Glutamatergic neuron (in vitro differentiated cells): ENCODE results near the gene SLC6A5. TPM values are rescaled to one million over a fixed set of nuclear protein-coding genes. Genes with fewer than 3 reads are reported as not detected.

Experiments
- DNase-seq: peaks from one replicate; pipeline ENCODE4 v3.0.0; 2022
- H3K27ac Mint-ChIP-seq: one replicate; pipeline ENCODE4 v1.8.0; 2020; ENCODE audit warnings: mild to moderate bottlenecking, mixed read lengths, inconsistent platforms; ENCODE audit not compliant: unreplicated experiment
- H3K27me3 Mint-ChIP-seq: one replicate; pipeline ENCODE4 v1.8.0; 2020; ENCODE audit warnings: mild to moderate bottlenecking, moderate library complexity, mixed read lengths, inconsistent platforms; ENCODE audit not compliant: unreplicated experiment
- H3K36me3 Mint-ChIP-seq: one replicate; pipeline ENCODE4 v1.8.0; 2020; ENCODE audit warnings: mild to moderate bottlenecking, mixed read lengths, inconsistent platforms; ENCODE audit not compliant: unreplicated experiment
- H3K4me1 Mint-ChIP-seq: one replicate; pipeline ENCODE4 v1.8.0; 2020; ENCODE audit warnings: mild to moderate bottlenecking, low read depth, mixed read lengths, inconsistent platforms; ENCODE audit not compliant: unreplicated experiment
- H3K4me3 Mint-ChIP-seq: one replicate; pipeline ENCODE4 v1.8.0; 2020; ENCODE audit warnings: mild to moderate bottlenecking, mixed read lengths, inconsistent platforms; ENCODE audit not compliant: unreplicated experiment
- H3K9me3 Mint-ChIP-seq: one replicate; pipeline ENCODE4 v1.8.0; 2020; ENCODE audit warnings: mild to moderate bottlenecking, moderate library complexity, mixed read lengths, inconsistent platforms; ENCODE audit not compliant: unreplicated experiment
- CTCF ChIP-seq: fragments of 200-600 bp; sonication (generic); IDR thresholded peaks from one replicate; pipeline ENCODE4 v1.5.0; 2021; ENCODE audit not compliant: partially characterized antibody, unreplicated experiment
- total RNA-seq: library from RNA; stranded (reverse); fragmentation: NEBNext Ultra II Directional; extraction: Animal tissue kit (Norgen Biotek cat#: 25700); gene quantifications from one replicate; pipeline ENCODE4 v1.2.1, GENCODE V29; 2021; ENCODE audit not compliant: unreplicated experiment

The SLC6A5 gene
- total RNA-seq, 1 donor from 2014 or later, result 0.05 TPM

GRCh38 chr11:20596205-20597153 is 2.9 kb upstream of the SLC6A5 start:
- Mint-ChIP-seq H3K4me1 (peaks cover 7% of the 10 kb centered on the region), H3K4me3 (peak overlapping the region; percentile 81), H3K27ac (no peak overlapping the region), H3K9me3 (peaks cover 4% of the 10 kb centered on the region), H3K36me3 (no peaks in the 10 kb centered on the region), H3K27me3 (peaks cover 38% of the 10 kb centered on the region)
- no peak for TF ChIP-seq CTCF
- DNase-seq, result peak; percentile 45

GRCh38 chr11:20597154-20597679 is 2.2 kb upstream of the SLC6A5 start:
- Mint-ChIP-seq H3K27me3 (peaks cover 39% of the 10 kb centered on the region), H3K9me3 (peaks cover 5% of the 10 kb centered on the region), H3K4me1 (peaks cover 7% of the 10 kb centered on the region), H3K36me3 (no peaks in the 10 kb centered on the region), H3K27ac (no peak overlapping the region), H3K4me3 (peak overlapping the region; percentile 81)
- DNase-seq, result no peak
- no peak for TF ChIP-seq CTCF

GRCh38 chr11:20597680-20598484 is 1.5 kb upstream of the SLC6A5 start:
- DNase-seq, result no peak
- peaks cover 43% of the 10 kb centered on the region for H3K27me3 Mint-ChIP-seq
- H3K27ac Mint-ChIP-seq, result no peak overlapping the region
- peak overlapping the region; percentile 81 for H3K4me3 Mint-ChIP-seq
- H3K4me1 Mint-ChIP-seq, result peaks cover 7% of the 10 kb centered on the region
- H3K36me3 Mint-ChIP-seq, result no peaks in the 10 kb centered on the region
- TF ChIP-seq CTCF, result no peak
- peaks cover 8% of the 10 kb centered on the region for H3K9me3 Mint-ChIP-seq

- H3K4me1 Mint-ChIP-seq, result peaks cover 7% of the 10 kb centered on the region
- TF ChIP-seq CTCF, result no peak
- DNase-seq, result no peak
- peaks cover under 1% of the 10 kb centered on the region for H3K36me3 Mint-ChIP-seq
- H3K4me3 Mint-ChIP-seq, result peak overlapping the region; percentile 24
- H3K27ac Mint-ChIP-seq, result no peak overlapping the region
- peaks cover 47% of the 10 kb centered on the region for H3K27me3 Mint-ChIP-seq
- H3K9me3 Mint-ChIP-seq, result peaks cover 8% of the 10 kb centered on the region
These were observed 916 bp upstream of the SLC6A5 start for GRCh38 chr11:20598492-20598891.
